ENCODE results near the gene CLCN7.

DNA sequence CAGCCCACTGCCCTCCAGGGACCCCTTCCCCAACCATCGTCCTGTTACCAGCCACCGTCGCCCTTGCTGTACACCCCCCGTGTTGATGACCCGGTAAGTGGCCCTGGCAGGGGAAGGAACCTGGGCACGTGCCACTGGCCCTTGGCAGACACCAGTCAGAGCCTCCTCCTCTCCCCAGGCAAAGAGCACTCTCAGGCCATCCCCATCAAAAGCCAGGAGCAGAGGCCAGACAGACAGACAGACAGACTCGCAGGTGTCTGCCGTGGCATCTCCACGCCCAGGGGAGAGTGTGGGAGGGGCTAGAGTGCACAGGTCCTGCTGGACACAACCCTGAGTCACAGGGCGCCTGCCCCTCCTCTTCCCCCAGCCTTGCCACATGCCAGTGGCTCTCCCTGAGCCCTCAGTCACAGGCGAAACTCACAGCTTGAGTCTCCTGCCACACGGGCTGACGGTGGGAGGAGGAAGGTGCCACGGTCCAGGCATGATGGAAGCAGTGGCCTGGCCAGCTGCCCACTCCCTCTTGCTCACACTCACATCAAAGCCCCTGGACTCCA, 7.8 kb downstream of the CLCN7 start:
- TF ChIP-seq, protein P1, sequence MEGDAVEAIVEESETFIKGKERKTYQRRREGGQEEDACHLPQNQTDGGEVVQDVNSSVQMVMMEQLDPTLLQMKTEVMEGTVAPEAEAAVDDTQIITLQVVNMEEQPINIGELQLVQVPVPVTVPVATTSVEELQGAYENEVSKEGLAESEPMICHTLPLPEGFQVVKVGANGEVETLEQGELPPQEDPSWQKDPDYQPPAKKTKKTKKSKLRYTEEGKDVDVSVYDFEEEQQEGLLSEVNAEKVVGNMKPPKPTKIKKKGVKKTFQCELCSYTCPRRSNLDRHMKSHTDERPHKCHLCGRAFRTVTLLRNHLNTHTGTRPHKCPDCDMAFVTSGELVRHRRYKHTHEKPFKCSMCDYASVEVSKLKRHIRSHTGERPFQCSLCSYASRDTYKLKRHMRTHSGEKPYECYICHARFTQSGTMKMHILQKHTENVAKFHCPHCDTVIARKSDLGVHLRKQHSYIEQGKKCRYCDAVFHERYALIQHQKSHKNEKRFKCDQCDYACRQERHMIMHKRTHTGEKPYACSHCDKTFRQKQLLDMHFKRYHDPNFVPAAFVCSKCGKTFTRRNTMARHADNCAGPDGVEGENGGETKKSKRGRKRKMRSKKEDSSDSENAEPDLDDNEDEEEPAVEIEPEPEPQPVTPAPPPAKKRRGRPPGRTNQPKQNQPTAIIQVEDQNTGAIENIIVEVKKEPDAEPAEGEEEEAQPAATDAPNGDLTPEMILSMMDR (conservative IDR thresholded peaks at IDR 0.05; ENCODE audit: low read length) = no peak
- TF ChIP-seq EZH2phosphoT487 (IDR thresholded peaks at IDR 0.05; ENCODE audit: borderline replicate concordance, low read depth, low read length) = no peak
